Measurements from ENCODE around the gene FASN. TPM values are rescaled to one million over a fixed set of nuclear protein-coding genes. Genes with fewer than 3 reads are reported as not detected.

FASN gene
- total and polyA plus RNA-seq, 2 of the 13 experiments (the other 11 are each of a cell fraction or from before 2014, with no cell fraction given): 51.7 to 101 TPM

DNA sequence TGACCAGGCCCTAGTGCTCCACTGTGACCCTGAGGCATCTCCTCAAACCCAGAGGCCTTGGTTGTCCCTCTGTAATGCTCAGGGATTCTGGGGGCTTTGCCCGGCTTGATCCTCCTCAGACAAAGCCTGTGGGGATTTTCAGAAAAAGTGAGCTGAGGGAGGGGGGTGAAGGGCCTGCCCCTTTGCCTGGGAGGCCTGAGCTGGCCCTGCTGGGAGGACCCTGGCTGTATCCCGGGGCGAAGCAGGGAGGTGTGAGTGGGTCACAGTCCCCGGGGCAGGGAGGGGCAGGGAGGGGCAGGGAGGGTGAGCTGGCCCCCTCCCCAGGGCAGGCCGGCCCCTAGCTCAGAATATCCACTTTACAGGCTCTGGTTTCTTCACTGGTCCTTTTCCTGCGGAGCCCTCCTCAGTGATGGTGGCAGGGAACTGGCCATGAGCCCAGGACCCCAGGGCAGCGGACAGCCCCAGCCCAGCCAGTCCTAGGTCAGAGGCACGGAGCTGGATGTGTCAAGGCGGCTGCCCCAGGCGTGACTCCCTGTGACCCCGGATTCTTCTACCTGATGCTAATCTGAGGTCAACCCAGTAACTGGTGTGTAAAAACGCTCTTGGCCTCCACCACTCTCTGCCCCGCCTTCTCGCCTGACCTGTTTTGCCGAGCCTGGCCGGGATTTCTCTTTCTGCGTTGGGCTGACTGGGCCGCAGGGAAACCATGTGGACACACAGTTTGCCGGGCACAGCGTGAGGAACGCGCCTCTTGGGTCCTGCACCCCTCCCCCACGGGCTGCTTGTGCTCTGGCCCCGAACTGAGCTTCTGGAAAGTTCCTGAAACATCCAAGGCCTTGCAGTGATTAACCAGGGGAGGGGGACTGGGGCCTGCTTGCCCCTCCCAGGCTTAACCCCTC is 5.8 kb upstream of the FASN start (continued):
- TF ChIP-seq, protein P1, sequence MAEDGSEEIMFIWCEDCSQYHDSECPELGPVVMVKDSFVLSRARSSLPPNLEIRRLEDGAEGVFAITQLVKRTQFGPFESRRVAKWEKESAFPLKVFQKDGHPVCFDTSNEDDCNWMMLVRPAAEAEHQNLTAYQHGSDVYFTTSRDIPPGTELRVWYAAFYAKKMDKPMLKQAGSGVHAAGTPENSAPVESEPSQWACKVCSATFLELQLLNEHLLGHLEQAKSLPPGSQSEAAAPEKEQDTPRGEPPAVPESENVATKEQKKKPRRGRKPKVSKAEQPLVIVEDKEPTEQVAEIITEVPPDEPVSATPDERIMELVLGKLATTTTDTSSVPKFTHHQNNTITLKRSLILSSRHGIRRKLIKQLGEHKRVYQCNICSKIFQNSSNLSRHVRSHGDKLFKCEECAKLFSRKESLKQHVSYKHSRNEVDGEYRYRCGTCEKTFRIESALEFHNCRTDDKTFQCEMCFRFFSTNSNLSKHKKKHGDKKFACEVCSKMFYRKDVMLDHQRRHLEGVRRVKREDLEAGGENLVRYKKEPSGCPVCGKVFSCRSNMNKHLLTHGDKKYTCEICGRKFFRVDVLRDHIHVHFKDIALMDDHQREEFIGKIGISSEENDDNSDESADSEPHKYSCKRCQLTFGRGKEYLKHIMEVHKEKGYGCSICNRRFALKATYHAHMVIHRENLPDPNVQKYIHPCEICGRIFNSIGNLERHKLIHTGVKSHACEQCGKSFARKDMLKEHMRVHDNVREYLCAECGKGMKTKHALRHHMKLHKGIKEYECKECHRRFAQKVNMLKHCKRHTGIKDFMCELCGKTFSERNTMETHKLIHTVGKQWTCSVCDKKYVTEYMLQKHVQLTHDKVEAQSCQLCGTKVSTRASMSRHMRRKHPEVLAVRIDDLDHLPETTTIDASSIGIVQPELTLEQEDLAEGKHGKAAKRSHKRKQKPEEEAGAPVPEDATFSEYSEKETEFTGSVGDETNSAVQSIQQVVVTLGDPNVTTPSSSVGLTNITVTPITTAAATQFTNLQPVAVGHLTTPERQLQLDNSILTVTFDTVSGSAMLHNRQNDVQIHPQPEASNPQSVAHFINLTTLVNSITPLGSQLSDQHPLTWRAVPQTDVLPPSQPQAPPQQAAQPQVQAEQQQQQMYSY (CRISPR knock-in tag; IDR thresholded peaks at IDR 0.05): peak; percentile 54
- TF ChIP-seq, protein P2, sequence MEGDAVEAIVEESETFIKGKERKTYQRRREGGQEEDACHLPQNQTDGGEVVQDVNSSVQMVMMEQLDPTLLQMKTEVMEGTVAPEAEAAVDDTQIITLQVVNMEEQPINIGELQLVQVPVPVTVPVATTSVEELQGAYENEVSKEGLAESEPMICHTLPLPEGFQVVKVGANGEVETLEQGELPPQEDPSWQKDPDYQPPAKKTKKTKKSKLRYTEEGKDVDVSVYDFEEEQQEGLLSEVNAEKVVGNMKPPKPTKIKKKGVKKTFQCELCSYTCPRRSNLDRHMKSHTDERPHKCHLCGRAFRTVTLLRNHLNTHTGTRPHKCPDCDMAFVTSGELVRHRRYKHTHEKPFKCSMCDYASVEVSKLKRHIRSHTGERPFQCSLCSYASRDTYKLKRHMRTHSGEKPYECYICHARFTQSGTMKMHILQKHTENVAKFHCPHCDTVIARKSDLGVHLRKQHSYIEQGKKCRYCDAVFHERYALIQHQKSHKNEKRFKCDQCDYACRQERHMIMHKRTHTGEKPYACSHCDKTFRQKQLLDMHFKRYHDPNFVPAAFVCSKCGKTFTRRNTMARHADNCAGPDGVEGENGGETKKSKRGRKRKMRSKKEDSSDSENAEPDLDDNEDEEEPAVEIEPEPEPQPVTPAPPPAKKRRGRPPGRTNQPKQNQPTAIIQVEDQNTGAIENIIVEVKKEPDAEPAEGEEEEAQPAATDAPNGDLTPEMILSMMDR (CRISPR knock-in tag; IDR thresholded peaks at IDR 0.05): peak; percentile 34
- TF ChIP-seq, protein P3, sequence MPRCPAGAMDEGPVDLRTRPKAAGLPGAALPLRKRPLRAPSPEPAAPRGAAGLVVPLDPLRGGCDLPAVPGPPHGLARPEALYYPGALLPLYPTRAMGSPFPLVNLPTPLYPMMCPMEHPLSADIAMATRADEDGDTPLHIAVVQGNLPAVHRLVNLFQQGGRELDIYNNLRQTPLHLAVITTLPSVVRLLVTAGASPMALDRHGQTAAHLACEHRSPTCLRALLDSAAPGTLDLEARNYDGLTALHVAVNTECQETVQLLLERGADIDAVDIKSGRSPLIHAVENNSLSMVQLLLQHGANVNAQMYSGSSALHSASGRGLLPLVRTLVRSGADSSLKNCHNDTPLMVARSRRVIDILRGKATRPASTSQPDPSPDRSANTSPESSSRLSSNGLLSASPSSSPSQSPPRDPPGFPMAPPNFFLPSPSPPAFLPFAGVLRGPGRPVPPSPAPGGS (CRISPR knock-in tag; IDR thresholded peaks at IDR 0.05): peak; percentile 70
- TF ChIP-seq FOXA3 (CRISPR knock-in tag; IDR thresholded peaks at IDR 0.05): peak; percentile 70
- TF ChIP-seq, protein P4, sequence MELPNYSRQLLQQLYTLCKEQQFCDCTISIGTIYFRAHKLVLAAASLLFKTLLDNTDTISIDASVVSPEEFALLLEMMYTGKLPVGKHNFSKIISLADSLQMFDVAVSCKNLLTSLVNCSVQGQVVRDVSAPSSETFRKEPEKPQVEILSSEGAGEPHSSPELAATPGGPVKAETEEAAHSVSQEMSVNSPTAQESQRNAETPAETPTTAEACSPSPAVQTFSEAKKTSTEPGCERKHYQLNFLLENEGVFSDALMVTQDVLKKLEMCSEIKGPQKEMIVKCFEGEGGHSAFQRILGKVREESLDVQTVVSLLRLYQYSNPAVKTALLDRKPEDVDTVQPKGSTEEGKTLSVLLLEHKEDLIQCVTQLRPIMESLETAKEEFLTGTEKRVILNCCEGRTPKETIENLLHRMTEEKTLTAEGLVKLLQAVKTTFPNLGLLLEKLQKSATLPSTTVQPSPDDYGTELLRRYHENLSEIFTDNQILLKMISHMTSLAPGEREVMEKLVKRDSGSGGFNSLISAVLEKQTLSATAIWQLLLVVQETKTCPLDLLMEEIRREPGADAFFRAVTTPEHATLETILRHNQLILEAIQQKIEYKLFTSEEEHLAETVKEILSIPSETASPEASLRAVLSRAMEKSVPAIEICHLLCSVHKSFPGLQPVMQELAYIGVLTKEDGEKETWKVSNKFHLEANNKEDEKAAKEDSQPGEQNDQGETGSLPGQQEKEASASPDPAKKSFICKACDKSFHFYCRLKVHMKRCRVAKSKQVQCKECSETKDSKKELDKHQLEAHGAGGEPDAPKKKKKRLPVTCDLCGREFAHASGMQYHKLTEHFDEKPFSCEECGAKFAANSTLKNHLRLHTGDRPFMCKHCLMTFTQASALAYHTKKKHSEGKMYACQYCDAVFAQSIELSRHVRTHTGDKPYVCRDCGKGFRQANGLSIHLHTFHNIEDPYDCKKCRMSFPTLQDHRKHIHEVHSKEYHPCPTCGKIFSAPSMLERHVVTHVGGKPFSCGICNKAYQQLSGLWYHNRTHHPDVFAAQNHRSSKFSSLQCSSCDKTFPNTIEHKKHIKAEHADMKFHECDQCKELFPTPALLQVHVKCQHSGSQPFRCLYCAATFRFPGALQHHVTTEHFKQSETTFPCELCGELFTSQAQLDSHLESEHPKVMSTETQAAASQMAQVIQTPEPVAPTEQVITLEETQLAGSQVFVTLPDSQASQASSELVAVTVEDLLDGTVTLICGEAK (IDR thresholded peaks at IDR 0.05): no peak
- TF ChIP-seq, protein P4 (CRISPR knock-in tag; IDR thresholded peaks at IDR 0.05): peak; percentile 88
- peak; percentile 44; the same call in 1 of the 2 replicates for TF ChIP-seq ZNF337 (CRISPR knock-in tag; IDR thresholded peaks at IDR 0.05; ENCODE audit: borderline replicate concordance, low read depth)
- TF ChIP-seq ZNF577 (CRISPR knock-in tag; IDR thresholded peaks at IDR 0.05; ENCODE audit: borderline replicate concordance, low read depth): no peak

Measured in HepG2 (cell line).